K562 (cell line): Measurements from ENCODE around the gene RNF215.

ENCODE experiments used
- EGR1 ChIP-seq: fragments of 450-650 bp; conservative IDR thresholded peaks from 2 replicates; pipeline ENCODE4 v1.6.1; 2017; ENCODE audit warnings: mild to moderate bottlenecking
- GABPB1 ChIP-seq: sonication (generic); formaldehyde crosslinking; IDR thresholded peaks from 2 replicates; pipeline ENCODE4 v1.8.0; 2022; ENCODE audit warnings: mild to moderate bottlenecking, missing genetic modification reagents
- KAT2B ChIP-seq: IDR thresholded peaks from one replicate; pipeline ENCODE4 v1.6.1; 2012; ENCODE audit warnings: low read depth, mild to moderate bottlenecking, control low read depth, inconsistent platforms, low read length, moderate library complexity
- PCBP2 ChIP-seq: fragments of 200-400 bp; formaldehyde crosslinking; IDR thresholded peaks from 2 replicates; pipeline ENCODE4 v1.6.1; 2018; ENCODE audit warnings: low read length, low read depth, mild to moderate bottlenecking, moderate library complexity; ENCODE audit not compliant: poor library complexity, severe bottlenecking
- PHF20 ChIP-seq: fragments of 450-650 bp; IDR thresholded peaks from 2 replicates; pipeline ENCODE4 v1.6.1; 2018; ENCODE audit not compliant: partially characterized antibody
- TEAD4 ChIP-seq, 2 experiments: sonication (generic) in 1 of 2; formaldehyde crosslinking in 1 of 2; IDR thresholded peaks; 2 replicates each; pipeline versions ENCODE4 v1.6.1 to v1.8.0; 2012 to 2022; ENCODE audit warnings: borderline replicate concordance in 1 of 2, inconsistent platforms in 1 of 2, low read length in 1 of 2, mild to moderate bottlenecking in 1 of 2, missing genetic modification reagents in 1 of 2
- ZNF274 ChIP-seq: IDR thresholded peaks from 2 replicates; pipeline ENCODE4 v1.6.1; 2011; ENCODE audit warnings: low read depth, mild to moderate bottlenecking, low read length, moderate library complexity, borderline replicate concordance
- TF ChIP-seq, protein P1 (sequence below), 3 experiments: IDR thresholded peaks in 2 of 3; conservative IDR thresholded peaks in 1 of 3; 2 replicates each; pipeline ENCODE4 v1.5.1; 2011 to 2012; ENCODE audit warnings: low read length in 3 of 3, mild to moderate bottlenecking in 3 of 3, control low read depth in 2 of 3, improper control_type of control experiment in 1 of 3, inconsistent platforms in 1 of 3, low read depth in 1 of 3, mixed read lengths in 1 of 3, moderate library complexity in 1 of 3; ENCODE audit not compliant: insufficient read depth in 2 of 3
- TF ChIP-seq, protein P2 (sequence below), 2 experiments: fragments of 450-650 bp in 1 of 2; sonication (generic) in 1 of 2; formaldehyde crosslinking; conservative IDR thresholded peaks; 2 replicates each; pipeline versions ENCODE4 v1.4.0 to v1.8.1; 2020 to 2022; ENCODE audit warnings: mild to moderate bottlenecking in 1 of 2, missing genetic modification reagents in 1 of 2

GRCh38 chr22:30406400-30406799 is 19.2 kb upstream of the RNF215 start:
- TF ChIP-seq TEAD4 (IDR thresholded peaks at IDR 0.05; ENCODE audit: low read length), result no peak
- TF ChIP-seq TEAD4 (CRISPR knock-in tag; IDR thresholded peaks at IDR 0.05; ENCODE audit: borderline replicate concordance), result no peak
- TF ChIP-seq EGR1, result no peak
- TF ChIP-seq GABPB1 (CRISPR knock-in tag), result no peak
- no peak for TF ChIP-seq PHF20
- TF ChIP-seq, protein P1, sequence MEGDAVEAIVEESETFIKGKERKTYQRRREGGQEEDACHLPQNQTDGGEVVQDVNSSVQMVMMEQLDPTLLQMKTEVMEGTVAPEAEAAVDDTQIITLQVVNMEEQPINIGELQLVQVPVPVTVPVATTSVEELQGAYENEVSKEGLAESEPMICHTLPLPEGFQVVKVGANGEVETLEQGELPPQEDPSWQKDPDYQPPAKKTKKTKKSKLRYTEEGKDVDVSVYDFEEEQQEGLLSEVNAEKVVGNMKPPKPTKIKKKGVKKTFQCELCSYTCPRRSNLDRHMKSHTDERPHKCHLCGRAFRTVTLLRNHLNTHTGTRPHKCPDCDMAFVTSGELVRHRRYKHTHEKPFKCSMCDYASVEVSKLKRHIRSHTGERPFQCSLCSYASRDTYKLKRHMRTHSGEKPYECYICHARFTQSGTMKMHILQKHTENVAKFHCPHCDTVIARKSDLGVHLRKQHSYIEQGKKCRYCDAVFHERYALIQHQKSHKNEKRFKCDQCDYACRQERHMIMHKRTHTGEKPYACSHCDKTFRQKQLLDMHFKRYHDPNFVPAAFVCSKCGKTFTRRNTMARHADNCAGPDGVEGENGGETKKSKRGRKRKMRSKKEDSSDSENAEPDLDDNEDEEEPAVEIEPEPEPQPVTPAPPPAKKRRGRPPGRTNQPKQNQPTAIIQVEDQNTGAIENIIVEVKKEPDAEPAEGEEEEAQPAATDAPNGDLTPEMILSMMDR (IDR thresholded peaks at IDR 0.05 in 2 of 3, conservative IDR thresholded peaks at IDR 0.05 in 1 of 3; ENCODE audit: insufficient read depth in 2 of 3, low read depth in 1 of 3, low read length in 3 of 3), result no peak
- no peak for TF ChIP-seq KAT2B
- TF ChIP-seq PCBP2, result no peak
- TF ChIP-seq, protein P2, sequence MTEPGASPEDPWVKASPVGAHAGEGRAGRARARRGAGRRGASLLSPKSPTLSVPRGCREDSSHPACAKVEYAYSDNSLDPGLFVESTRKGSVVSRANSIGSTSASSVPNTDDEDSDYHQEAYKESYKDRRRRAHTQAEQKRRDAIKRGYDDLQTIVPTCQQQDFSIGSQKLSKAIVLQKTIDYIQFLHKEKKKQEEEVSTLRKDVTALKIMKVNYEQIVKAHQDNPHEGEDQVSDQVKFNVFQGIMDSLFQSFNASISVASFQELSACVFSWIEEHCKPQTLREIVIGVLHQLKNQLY (CRISPR knock-in tag; conservative IDR thresholded peaks at IDR 0.05), result no peak
- no peak for TF ChIP-seq ZNF274
